Liver (tissue), 9 donors: Measurements from ENCODE around the gene NAA10. TPM values are rescaled to one million over a fixed set of nuclear protein-coding genes. Genes with fewer than 3 reads are reported as not detected.
A peak's percentile ranks its signal among the peaks of the same experiment; 100 is the strongest.

Source experiments
- DNase-seq: peaks from one replicate; pipeline ENCODE4 v3.0.0-alpha.2; 2017; ENCODE audit warnings: low spot score
- H3K27ac ChIP-seq, 2 donors: one replicate each; pipeline ENCODE4 v1.7.0; 2013; ENCODE audit warnings: inconsistent platforms in 2 of 2, low read length in 2 of 2, control low read depth in 1 of 2, low read depth in 1 of 2, mild to moderate bottlenecking in 1 of 2
- H3K27me3 ChIP-seq, 4 donors: one replicate each; pipeline versions ENCODE4 v1.6.1 to v1.7.0; 2013; ENCODE audit warnings: low read length in 3 of 4, inconsistent platforms in 1 of 4, mild to moderate bottlenecking in 1 of 4, moderate library complexity in 1 of 4; ENCODE audit not compliant: control insufficient read depth in 4 of 4, insufficient read depth in 4 of 4
- H3K36me3 ChIP-seq, 4 donors: one replicate each; pipeline versions ENCODE4 v1.6.1 to v1.7.0; 2013; ENCODE audit warnings: low read length in 3 of 4, mild to moderate bottlenecking in 3 of 4, low read depth in 1 of 4, moderate library complexity in 1 of 4; ENCODE audit not compliant: control insufficient read depth in 4 of 4, insufficient read depth in 3 of 4
- H3K4me1 ChIP-seq, 4 donors: one replicate each; pipeline versions ENCODE4 v1.6.1 to v1.7.0; 2013; ENCODE audit warnings: low read length in 3 of 4, mild to moderate bottlenecking in 3 of 4, moderate library complexity in 1 of 4; ENCODE audit not compliant: control insufficient read depth in 4 of 4, insufficient read depth in 4 of 4
- H3K4me3 ChIP-seq, 3 donors: one replicate each; pipeline versions ENCODE4 v1.6.1 to v1.7.0; 2013; ENCODE audit warnings: low read length in 3 of 3, control low read depth in 1 of 3, low read depth in 1 of 3, mild to moderate bottlenecking in 1 of 3
- H3K9ac ChIP-seq, 2 donors: one replicate each; pipeline ENCODE4 v1.7.0; 2013; ENCODE audit warnings: low read length in 2 of 2, mild to moderate bottlenecking in 2 of 2, moderate library complexity in 2 of 2, control low read depth in 1 of 2, low read depth in 1 of 2
- H3K9me3 ChIP-seq, 4 donors: one replicate each; pipeline versions ENCODE4 v1.6.1 to v1.7.0; 2013; ENCODE audit warnings: low read length in 3 of 4; ENCODE audit not compliant: control insufficient read depth in 4 of 4
- EGR1 ChIP-seq, 2 donors: IDR thresholded peaks; 2 replicates each; pipeline ENCODE4 v1.6.1; 2016 to 2018; ENCODE audit warnings: antibody characterized with exemption in 2 of 2, low read depth in 2 of 2
- FOXA1 ChIP-seq: IDR thresholded peaks from 2 replicates; pipeline ENCODE4 v1.6.1; 2016; ENCODE audit warnings: antibody characterized with exemption
- FOXA2 ChIP-seq: IDR thresholded peaks from 2 replicates; pipeline ENCODE4 v1.6.1; 2016; ENCODE audit warnings: antibody characterized with exemption
- GABPA ChIP-seq, 2 donors: IDR thresholded peaks in 1 of 2; conservative IDR thresholded peaks in 1 of 2; 2 replicates each; pipeline ENCODE4 v1.6.1; 2016; ENCODE audit warnings: antibody characterized with exemption in 2 of 2, mild to moderate bottlenecking in 1 of 2, moderate library complexity in 1 of 2
- HNF4A ChIP-seq, 2 donors: conservative IDR thresholded peaks; 2 replicates each; pipeline ENCODE4 v1.6.1; 2016; ENCODE audit warnings: antibody characterized with exemption in 2 of 2, mild to moderate bottlenecking in 2 of 2
- HNF4G ChIP-seq: IDR thresholded peaks from 2 replicates; pipeline ENCODE4 v1.6.1; 2016; ENCODE audit warnings: antibody characterized with exemption
- JUND ChIP-seq, 2 donors: IDR thresholded peaks; 2 replicates each; pipeline ENCODE4 v1.6.1; 2016; ENCODE audit warnings: antibody characterized with exemption in 2 of 2
- NR2F2 ChIP-seq: IDR thresholded peaks from 2 replicates; pipeline ENCODE4 v1.6.1; 2016; ENCODE audit warnings: antibody characterized with exemption
- RAD21 ChIP-seq, 2 donors: IDR thresholded peaks; 2 replicates each; pipeline ENCODE4 v1.6.1; 2016; ENCODE audit warnings: antibody characterized with exemption in 2 of 2, mild to moderate bottlenecking in 2 of 2
- RXRA ChIP-seq, 2 donors: IDR thresholded peaks; 2 replicates each; pipeline ENCODE4 v1.6.1; 2017 to 2018; ENCODE audit warnings: antibody characterized with exemption in 2 of 2, mild to moderate bottlenecking in 1 of 2
- SP1 ChIP-seq: IDR thresholded peaks from 2 replicates; pipeline ENCODE4 v1.6.1; 2018; ENCODE audit warnings: antibody characterized with exemption, mild to moderate bottlenecking
- TAF1 ChIP-seq: conservative IDR thresholded peaks from 2 replicates; pipeline ENCODE4 v1.6.1; 2016; ENCODE audit warnings: antibody characterized with exemption, mild to moderate bottlenecking
- YY1 ChIP-seq: IDR thresholded peaks from 2 replicates; pipeline ENCODE4 v1.6.1; 2016; ENCODE audit warnings: antibody characterized with exemption, mild to moderate bottlenecking
- WGBS: extraction: QIAGEN DNeasy Blood & Tissue Kit; methylation state at CpG from one replicate; pipeline ENCODE4 v1.1.7; 2013; 5-methylcytosine and 5-hydroxymethylcytosine counted together
- polyA plus RNA-seq, 2 donors: library from polyadenylated mRNA; stranded (reverse) in 1 of 2; unstranded in 1 of 2; fragments of 200-250 nt in 1 of 2; fragments of >200 nt in 1 of 2; fragmentation: Nextera tagmentation in 1 of 2; extraction: Ambion mirVana in 1 of 2; gene quantifications; one replicate each; pipeline versions ENCODE4 v1.2.1 to v1.2.3, GENCODE V29; 2013 to 2015
- total RNA-seq, 2 donors: library from RNA; depleted of rRNA; stranded (reverse); fragments of >200 nt; gene quantifications; one replicate each; pipeline ENCODE4 v1.2.3, GENCODE V29; 2014
- TF ChIP-seq, protein P1 (sequence below): IDR thresholded peaks from 2 replicates; pipeline ENCODE4 v1.6.1; 2016; ENCODE audit warnings: antibody characterized with exemption
- TF ChIP-seq, protein P2 (sequence below): IDR thresholded peaks from 2 replicates; pipeline ENCODE4 v1.6.1; 2016; ENCODE audit warnings: antibody characterized with exemption, mild to moderate bottlenecking
- TF ChIP-seq, protein P3 (sequence below): fragments of 150-350 bp; IDR thresholded peaks from 2 replicates; pipeline ENCODE4 v1.5.1; 2017; ENCODE audit warnings: improper control_type of control experiment, low read depth, low read length; ENCODE audit not compliant: missing input control
- TF ChIP-seq, protein P4 (sequence below): IDR thresholded peaks from 2 replicates; pipeline ENCODE4 v1.6.1; 2016; ENCODE audit warnings: antibody characterized with exemption
- TF ChIP-seq, protein P5 (sequence below): IDR thresholded peaks from 2 replicates; pipeline ENCODE4 v1.6.1; 2016; ENCODE audit warnings: antibody characterized with exemption
- donor health status: healthy.
- donor health status: healthy.
- donor health status: healthy.
- donor health status: healthy.
- donor health status: healthy.

NAA10 gene
- total and polyA plus RNA-seq, 4 donors: 20.5 to 58.8 (median 44.4) TPM

DNA sequence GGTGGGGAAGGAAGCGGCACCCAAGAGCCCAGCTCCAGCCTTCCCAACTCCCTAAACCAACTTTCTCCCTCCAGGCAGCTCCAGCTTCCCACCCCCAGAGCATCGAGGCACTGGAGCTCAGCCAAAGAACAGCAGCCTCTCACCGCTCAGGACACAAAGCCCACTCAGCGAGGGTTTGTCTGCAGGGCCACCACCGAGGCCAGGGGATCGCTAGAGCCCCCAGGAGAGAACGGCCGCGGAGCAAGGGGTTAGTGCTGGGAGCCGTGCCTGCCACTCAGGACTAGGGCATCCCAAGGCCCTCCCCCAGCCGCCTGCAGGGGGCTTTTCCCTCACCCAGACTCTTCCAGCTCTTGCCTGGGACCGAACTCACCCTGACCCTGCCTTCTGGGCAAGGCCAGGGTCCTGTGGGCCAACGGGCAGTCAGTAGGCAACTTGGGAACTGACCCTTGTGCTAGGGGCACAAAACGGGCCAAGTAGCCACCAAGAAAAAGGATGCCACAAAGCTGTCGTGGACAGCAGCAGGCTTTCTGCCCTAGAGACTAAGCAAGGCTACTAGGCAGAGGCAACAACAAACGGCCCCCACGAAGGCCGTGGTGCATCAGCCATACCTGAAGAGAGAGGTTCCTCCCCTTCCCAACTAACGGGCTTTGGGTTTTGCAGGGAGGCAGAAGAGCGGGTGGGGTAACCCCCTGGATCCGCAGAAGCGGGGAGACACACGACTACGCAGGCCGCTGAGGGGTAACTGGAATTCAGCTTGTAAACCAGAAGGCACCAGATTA lies 34.5 kb upstream of the NAA10 start:
- Histone ChIP-seq H3K27me3 (no peaks in the 10 kb centered on the region), H3K9ac (peak overlapping the region in 1 of 2 donors; percentile 20), H3K36me3 (peaks cover 0 to under 1% (median 0%) of the 10 kb centered on the region in 4 donors), H3K4me3 (peak overlapping the region in 1 of 3 donors; percentile 81), H3K4me1 (peaks cover 12 to 63% (median 53%) of the 10 kb centered on the region in 4 donors), H3K9me3 (no peaks in the 10 kb centered on the region), H3K27ac (peak overlapping the region in 1 of 2 donors; percentile 19)
- WGBS: 21% methylated on average over 25 of the region's 25 CpGs
- TF ChIP-seq YY1 (no peak), NR2F2 (no peak), FOXA1 (no peak), RXRA (IDR thresholded peaks at IDR 0.05) (no peak), FOXA2 (no peak), HNF4A (conservative IDR thresholded peaks at IDR 0.05) (no peak), TAF1 (no peak), EGR1 (IDR thresholded peaks at IDR 0.05; ENCODE audit: low read depth in 2 of 2) (no peak), RAD21 (IDR thresholded peaks at IDR 0.05) (no peak), GABPA (IDR thresholded peaks at IDR 0.05 in 1 of 2, conservative IDR thresholded peaks at IDR 0.05 in 1 of 2) (no peak), SP1 (no peak), HNF4G (no peak), JUND (IDR thresholded peaks at IDR 0.05) (no peak)
- TF ChIP-seq, protein P1, sequence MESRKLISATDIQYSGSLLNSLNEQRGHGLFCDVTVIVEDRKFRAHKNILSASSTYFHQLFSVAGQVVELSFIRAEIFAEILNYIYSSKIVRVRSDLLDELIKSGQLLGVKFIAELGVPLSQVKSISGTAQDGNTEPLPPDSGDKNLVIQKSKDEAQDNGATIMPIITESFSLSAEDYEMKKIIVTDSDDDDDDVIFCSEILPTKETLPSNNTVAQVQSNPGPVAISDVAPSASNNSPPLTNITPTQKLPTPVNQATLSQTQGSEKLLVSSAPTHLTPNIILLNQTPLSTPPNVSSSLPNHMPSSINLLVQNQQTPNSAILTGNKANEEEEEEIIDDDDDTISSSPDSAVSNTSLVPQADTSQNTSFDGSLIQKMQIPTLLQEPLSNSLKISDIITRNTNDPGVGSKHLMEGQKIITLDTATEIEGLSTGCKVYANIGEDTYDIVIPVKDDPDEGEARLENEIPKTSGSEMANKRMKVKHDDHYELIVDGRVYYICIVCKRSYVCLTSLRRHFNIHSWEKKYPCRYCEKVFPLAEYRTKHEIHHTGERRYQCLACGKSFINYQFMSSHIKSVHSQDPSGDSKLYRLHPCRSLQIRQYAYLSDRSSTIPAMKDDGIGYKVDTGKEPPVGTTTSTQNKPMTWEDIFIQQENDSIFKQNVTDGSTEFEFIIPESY: no peak
- TF ChIP-seq, protein P2, sequence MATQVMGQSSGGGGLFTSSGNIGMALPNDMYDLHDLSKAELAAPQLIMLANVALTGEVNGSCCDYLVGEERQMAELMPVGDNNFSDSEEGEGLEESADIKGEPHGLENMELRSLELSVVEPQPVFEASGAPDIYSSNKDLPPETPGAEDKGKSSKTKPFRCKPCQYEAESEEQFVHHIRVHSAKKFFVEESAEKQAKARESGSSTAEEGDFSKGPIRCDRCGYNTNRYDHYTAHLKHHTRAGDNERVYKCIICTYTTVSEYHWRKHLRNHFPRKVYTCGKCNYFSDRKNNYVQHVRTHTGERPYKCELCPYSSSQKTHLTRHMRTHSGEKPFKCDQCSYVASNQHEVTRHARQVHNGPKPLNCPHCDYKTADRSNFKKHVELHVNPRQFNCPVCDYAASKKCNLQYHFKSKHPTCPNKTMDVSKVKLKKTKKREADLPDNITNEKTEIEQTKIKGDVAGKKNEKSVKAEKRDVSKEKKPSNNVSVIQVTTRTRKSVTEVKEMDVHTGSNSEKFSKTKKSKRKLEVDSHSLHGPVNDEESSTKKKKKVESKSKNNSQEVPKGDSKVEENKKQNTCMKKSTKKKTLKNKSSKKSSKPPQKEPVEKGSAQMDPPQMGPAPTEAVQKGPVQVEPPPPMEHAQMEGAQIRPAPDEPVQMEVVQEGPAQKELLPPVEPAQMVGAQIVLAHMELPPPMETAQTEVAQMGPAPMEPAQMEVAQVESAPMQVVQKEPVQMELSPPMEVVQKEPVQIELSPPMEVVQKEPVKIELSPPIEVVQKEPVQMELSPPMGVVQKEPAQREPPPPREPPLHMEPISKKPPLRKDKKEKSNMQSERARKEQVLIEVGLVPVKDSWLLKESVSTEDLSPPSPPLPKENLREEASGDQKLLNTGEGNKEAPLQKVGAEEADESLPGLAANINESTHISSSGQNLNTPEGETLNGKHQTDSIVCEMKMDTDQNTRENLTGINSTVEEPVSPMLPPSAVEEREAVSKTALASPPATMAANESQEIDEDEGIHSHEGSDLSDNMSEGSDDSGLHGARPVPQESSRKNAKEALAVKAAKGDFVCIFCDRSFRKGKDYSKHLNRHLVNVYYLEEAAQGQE: no peak
- TF ChIP-seq, protein P3, sequence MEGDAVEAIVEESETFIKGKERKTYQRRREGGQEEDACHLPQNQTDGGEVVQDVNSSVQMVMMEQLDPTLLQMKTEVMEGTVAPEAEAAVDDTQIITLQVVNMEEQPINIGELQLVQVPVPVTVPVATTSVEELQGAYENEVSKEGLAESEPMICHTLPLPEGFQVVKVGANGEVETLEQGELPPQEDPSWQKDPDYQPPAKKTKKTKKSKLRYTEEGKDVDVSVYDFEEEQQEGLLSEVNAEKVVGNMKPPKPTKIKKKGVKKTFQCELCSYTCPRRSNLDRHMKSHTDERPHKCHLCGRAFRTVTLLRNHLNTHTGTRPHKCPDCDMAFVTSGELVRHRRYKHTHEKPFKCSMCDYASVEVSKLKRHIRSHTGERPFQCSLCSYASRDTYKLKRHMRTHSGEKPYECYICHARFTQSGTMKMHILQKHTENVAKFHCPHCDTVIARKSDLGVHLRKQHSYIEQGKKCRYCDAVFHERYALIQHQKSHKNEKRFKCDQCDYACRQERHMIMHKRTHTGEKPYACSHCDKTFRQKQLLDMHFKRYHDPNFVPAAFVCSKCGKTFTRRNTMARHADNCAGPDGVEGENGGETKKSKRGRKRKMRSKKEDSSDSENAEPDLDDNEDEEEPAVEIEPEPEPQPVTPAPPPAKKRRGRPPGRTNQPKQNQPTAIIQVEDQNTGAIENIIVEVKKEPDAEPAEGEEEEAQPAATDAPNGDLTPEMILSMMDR: no peak
- TF ChIP-seq, protein P4, sequence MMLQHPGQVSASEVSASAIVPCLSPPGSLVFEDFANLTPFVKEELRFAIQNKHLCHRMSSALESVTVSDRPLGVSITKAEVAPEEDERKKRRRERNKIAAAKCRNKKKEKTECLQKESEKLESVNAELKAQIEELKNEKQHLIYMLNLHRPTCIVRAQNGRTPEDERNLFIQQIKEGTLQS: no peak
- TF ChIP-seq, protein P5, sequence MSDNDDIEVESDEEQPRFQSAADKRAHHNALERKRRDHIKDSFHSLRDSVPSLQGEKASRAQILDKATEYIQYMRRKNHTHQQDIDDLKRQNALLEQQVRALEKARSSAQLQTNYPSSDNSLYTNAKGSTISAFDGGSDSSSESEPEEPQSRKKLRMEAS: no peak
- DNase-seq: no peak
